GM23338 (cell line): ENCODE results near the gene CDC42BPB. TPM values are rescaled to one million over a fixed set of nuclear protein-coding genes. Genes with fewer than 3 reads are reported as not detected.

Experiments used
- ATAC-seq: fragments of 200-7000 bp; cut with Tn5 transposase; 3 replicates; pipeline ENCODE4 v1.9.1; 2020
- DNase-seq: peaks from one replicate; pipeline ENCODE4 v3.0.0-alpha.2; 2015; ENCODE audit warnings: low spot score
- H2AFZ ChIP-seq: fragments of 200-600 bp; sonication (generic); 2 replicates; pipeline ENCODE4 v1.8.0; 2016; ENCODE audit warnings: antibody characterized with exemption, mild to moderate bottlenecking, moderate library complexity
- H3F3A ChIP-seq: fragments of 200-600 bp; sonication (generic); replicated peaks from 2 replicates; pipeline ENCODE4 v1.8.0; 2017; ENCODE audit warnings: antibody characterized with exemption, mixed run types, low read depth
- H3K27ac ChIP-seq: fragments of 200-600 bp; sonication (generic); 2 replicates; pipeline ENCODE4 v1.6.1; 2016; ENCODE audit warnings: low read depth
- H3K27me3 ChIP-seq: fragments of 200-600 bp; sonication (generic); 2 replicates; pipeline ENCODE4 v1.8.0; 2016; ENCODE audit warnings: mild to moderate bottlenecking, mixed run types, moderate library complexity; ENCODE audit not compliant: insufficient read depth
- H3K36me3 ChIP-seq: fragments of 200-600 bp; sonication (generic); 2 replicates; pipeline ENCODE4 v1.8.0; 2016; ENCODE audit warnings: mild to moderate bottlenecking; ENCODE audit not compliant: insufficient read depth
- H3K4me1 ChIP-seq: fragments of 200-600 bp; sonication (generic); 2 replicates; pipeline ENCODE4 v1.8.0; 2016; ENCODE audit warnings: mild to moderate bottlenecking, moderate library complexity; ENCODE audit not compliant: insufficient read depth
- H3K4me2 ChIP-seq: fragments of 200-600 bp; sonication (generic); 2 replicates; pipeline ENCODE4 v1.7.1; 2017; ENCODE audit warnings: mixed run types
- H3K4me3 ChIP-seq: fragments of 200-600 bp; sonication (generic); 2 replicates; pipeline ENCODE4 v1.6.1; 2016; ENCODE audit warnings: mixed run types
- H3K79me2 ChIP-seq: fragments of 200-600 bp; sonication (generic); replicated peaks from 2 replicates; pipeline ENCODE4 v1.8.0; 2017; ENCODE audit warnings: mild to moderate bottlenecking; ENCODE audit not compliant: insufficient read depth
- H3K9me2 ChIP-seq: fragments of 200-600 bp; sonication (generic); 2 replicates; pipeline ENCODE4 v1.8.0; 2017; ENCODE audit not compliant: insufficient read depth
- H4K20me1 ChIP-seq: fragments of 200-600 bp; sonication (generic); replicated peaks from 2 replicates; pipeline ENCODE4 v1.8.0; 2017; ENCODE audit warnings: mild to moderate bottlenecking; ENCODE audit not compliant: insufficient read depth
- H3K27ac Mint-ChIP-seq: 2 replicates; pipeline ENCODE4 v1.8.0; 2020; ENCODE audit warnings: inconsistent platforms, mild to moderate bottlenecking, moderate library complexity, mixed read lengths
- H3K27me3 Mint-ChIP-seq: 3 replicates; pipeline ENCODE4 v1.8.0; 2022; ENCODE audit warnings: low read depth, mild to moderate bottlenecking, moderate library complexity, mixed read lengths, inconsistent platforms; ENCODE audit not compliant: insufficient read depth, poor library complexity
- H3K36me3 Mint-ChIP-seq: 3 replicates; pipeline ENCODE4 v1.8.0; 2021; ENCODE audit warnings: low read depth, mild to moderate bottlenecking, inconsistent platforms, moderate library complexity, mixed read lengths
- H3K4me1 Mint-ChIP-seq: 3 replicates; pipeline ENCODE4 v1.8.0; 2020; ENCODE audit warnings: mild to moderate bottlenecking, inconsistent platforms, mixed read lengths
- H3K4me3 Mint-ChIP-seq: 3 replicates; pipeline ENCODE4 v1.8.0; 2021; ENCODE audit warnings: moderate library complexity, mild to moderate bottlenecking, inconsistent platforms, mixed read lengths
- H3K9me3 Mint-ChIP-seq: 3 replicates; pipeline ENCODE4 v1.8.0; 2020; ENCODE audit warnings: moderate library complexity, mild to moderate bottlenecking, inconsistent platforms, mixed read lengths
- EZH2 ChIP-seq: fragments of 200-600 bp; sonication (generic); IDR thresholded peaks from one replicate; pipeline ENCODE4 v1.8.0; 2017; ENCODE audit warnings: antibody characterized with exemption, mild to moderate bottlenecking, low read depth; ENCODE audit not compliant: unreplicated experiment
- JUNB ChIP-seq: IDR thresholded peaks from one replicate; pipeline ENCODE4 v1.6.1; 2016; ENCODE audit warnings: antibody characterized with exemption; ENCODE audit not compliant: unreplicated experiment
- NANOG ChIP-seq: IDR thresholded peaks from 2 replicates; pipeline ENCODE4 v1.6.1; 2016; ENCODE audit warnings: antibody characterized with exemption, borderline replicate concordance
- ZNF114 ChIP-seq: fragments of 250-450 bp; sonication (Bioruptor Pico); IDR thresholded peaks from 2 replicates; pipeline ENCODE4 v1.5.0; 2020; ENCODE audit warnings: mild to moderate bottlenecking, moderate library complexity
- ZNF331 ChIP-seq: fragments of 250-450 bp; sonication (Bioruptor Pico); IDR thresholded peaks from 2 replicates; pipeline ENCODE4 v1.5.0; 2020; ENCODE audit warnings: low read depth, mild to moderate bottlenecking, moderate library complexity
- polyA plus RNA-seq: library from polyadenylated mRNA; unstranded; fragments of >200 nt; fragmentation: Nextera tagmentation; extraction: Ambion mirVana; gene quantifications from 2 replicates; pipeline ENCODE4 v1.2.1, GENCODE V29; 2016
- total RNA-seq: library from RNA; depleted of rRNA; stranded (reverse); fragments of >200 nt; shearing (Covaris generic); gene quantifications from 2 replicates; pipeline ENCODE4 v1.2.3, GENCODE V29; 2014
- TF ChIP-seq, protein P1 (sequence below): IDR thresholded peaks from 2 replicates; pipeline ENCODE4 v1.6.1; 2016; ENCODE audit warnings: antibody characterized with exemption
- TF ChIP-seq, protein P2 (sequence below), 2 experiments: fragments of 200-600 bp in 1 of 2; sonication (generic) in 1 of 2; conservative IDR thresholded peaks; 2 replicates each; pipeline versions ENCODE4 v1.5.1 to v1.6.1; 2016 to 2017; ENCODE audit warnings: antibody characterized with exemption in 2 of 2, low read depth in 2 of 2, mild to moderate bottlenecking in 2 of 2, moderate library complexity in 1 of 2
- TF ChIP-seq, protein P3 (sequence below): IDR thresholded peaks from one replicate; pipeline ENCODE4 v1.6.1; 2018; ENCODE audit warnings: antibody characterized with exemption; ENCODE audit not compliant: unreplicated experiment

CDC42BPB gene
- total and polyA plus RNA-seq, 2 experiments from 2014 or later, result 12.3 to 127 TPM

DNA sequence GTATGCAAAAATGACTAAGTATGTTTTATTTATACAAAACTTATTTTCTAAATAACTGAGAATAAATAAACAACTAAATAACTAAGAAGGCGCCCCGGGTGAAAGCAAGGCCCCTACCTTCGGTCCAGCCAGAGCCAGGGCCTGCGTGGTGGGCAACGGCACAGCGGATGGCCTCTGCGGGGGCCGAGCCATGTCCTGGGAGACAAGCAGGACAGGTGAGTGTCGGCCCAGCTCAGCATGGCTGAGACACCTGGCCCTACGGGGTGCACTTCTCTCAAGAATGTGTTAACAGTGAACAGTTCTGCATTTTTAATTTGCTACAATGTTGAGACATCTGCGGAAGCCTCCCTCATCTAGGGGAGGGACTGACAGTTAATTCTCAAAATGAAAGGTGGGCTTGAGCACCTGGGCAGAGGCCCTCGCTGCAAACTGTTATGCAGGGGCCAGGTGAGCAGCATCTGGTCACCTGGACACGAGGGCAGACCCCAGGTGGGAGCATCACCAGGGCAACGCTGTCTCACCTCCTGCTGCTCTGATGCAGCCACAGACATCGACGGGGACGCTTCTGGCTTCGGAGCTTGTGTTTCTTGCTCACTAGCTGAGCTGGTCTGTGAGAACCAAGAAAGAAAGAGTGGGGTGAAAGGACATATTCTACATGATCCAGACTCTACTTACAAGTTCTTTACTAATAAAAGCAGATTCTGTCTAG, 103.1 kb downstream of the CDC42BPB start:
- H3K4me2 ChIP-seq, result no peak overlapping the region
- ATAC-seq (no peak), DNase-seq (no peak)
- H3K9me2 ChIP-seq, result no peaks in the 10 kb centered on the region
- H3K4me3 Mint-ChIP-seq, result no peak overlapping the region
- H4K20me1 ChIP-seq, result no peaks in the 10 kb centered on the region; the same call in 1 of the 2 replicates
- H3K79me2 ChIP-seq, result no peaks in the 10 kb centered on the region
- peaks cover 3% of the 10 kb centered on the region for H3K27me3 Mint-ChIP-seq
- H3K4me3 ChIP-seq, result no peak overlapping the region
- no peaks in the 10 kb centered on the region for H3K27me3 ChIP-seq
- H3F3A ChIP-seq, result no peaks in the 10 kb centered on the region
- H3K27ac Mint-ChIP-seq, result no peak overlapping the region
- no peak overlapping the region for H2AFZ ChIP-seq
- H3K4me1 Mint-ChIP-seq, result no peaks in the 10 kb centered on the region
- H3K36me3 ChIP-seq, result peaks cover 14% of the 10 kb centered on the region
- H3K9me3 Mint-ChIP-seq, result no peaks in the 10 kb centered on the region
- TF ChIP-seq NANOG (no peak), ZNF114 (CRISPR knock-in tag) (no peak), JUNB (no peak)
- no peaks in the 10 kb centered on the region for H3K4me1 ChIP-seq
- no peak overlapping the region for H3K27ac ChIP-seq
- peaks cover 70% of the 10 kb centered on the region for H3K36me3 Mint-ChIP-seq

DNA sequence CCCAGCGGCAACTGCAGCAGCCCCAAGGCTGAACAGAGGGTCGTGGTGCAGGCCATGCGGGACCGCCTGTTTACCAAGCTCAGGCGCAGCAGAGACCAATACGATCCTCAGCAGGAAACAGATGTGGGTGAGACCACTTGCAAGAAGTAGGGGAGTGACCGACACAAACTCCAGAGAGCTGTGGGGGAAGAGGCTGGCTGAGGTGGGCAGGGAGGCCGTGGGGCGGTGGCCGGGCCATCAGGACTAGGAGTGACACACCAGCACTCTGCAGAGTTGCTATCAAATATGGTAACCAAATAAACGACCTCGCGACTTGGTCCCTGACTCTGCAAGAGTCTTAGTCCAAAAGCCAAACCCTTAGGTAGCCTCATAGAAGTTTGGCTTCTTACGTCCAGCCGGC, 104.2 kb downstream of the CDC42BPB start:
- Mint-ChIP-seq H3K9me3 (no peaks in the 10 kb centered on the region), H3K27ac (no peak overlapping the region), H3K36me3 (peaks cover 68% of the 10 kb centered on the region), H3K27me3 (peaks cover 3% of the 10 kb centered on the region), H3K4me1 (no peaks in the 10 kb centered on the region), H3K4me3 (no peak overlapping the region)
- Histone ChIP-seq H4K20me1 (no peaks in the 10 kb centered on the region; the same call in 1 of the 2 replicates), H3K27ac (no peak overlapping the region), H3K27me3 (no peaks in the 10 kb centered on the region), H3F3A (no peaks in the 10 kb centered on the region), H3K79me2 (no peaks in the 10 kb centered on the region), H3K36me3 (peaks cover 13% of the 10 kb centered on the region), H2AFZ (no peak overlapping the region), H3K4me1 (no peaks in the 10 kb centered on the region), H3K4me2 (no peak overlapping the region), H3K9me2 (no peaks in the 10 kb centered on the region), H3K4me3 (no peak overlapping the region)
- ATAC-seq (no peak), DNase-seq (no peak)
- TF ChIP-seq NANOG (no peak), JUNB (no peak), ZNF331 (CRISPR knock-in tag) (no peak)

DNA sequence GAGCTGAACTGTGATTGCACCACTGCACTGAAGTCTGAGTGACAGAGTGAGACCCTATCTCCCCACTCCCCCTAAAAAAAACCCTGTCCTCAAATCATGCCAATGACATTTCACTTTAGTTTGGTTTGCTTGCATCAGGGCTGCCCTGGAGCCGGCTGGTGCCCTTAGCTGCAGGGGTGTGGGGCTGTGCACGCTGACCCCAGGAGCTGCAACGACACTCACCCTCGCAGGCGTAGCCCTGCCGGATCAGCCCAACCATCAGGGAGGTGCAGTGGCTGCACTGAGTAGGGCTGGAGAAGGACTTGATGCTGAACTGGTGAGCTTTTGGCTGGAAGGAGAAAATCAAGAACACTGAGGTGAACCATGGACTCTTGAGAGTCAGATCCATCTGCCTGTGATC, 105.1 kb downstream of the CDC42BPB start:
- DNase-seq, result no peak
- no peaks in the 10 kb centered on the region for H3K4me1 Mint-ChIP-seq
- no peaks in the 10 kb centered on the region for H3K9me2 ChIP-seq
- H3K27me3 ChIP-seq, result no peaks in the 10 kb centered on the region
- no peaks in the 10 kb centered on the region for H3K4me1 ChIP-seq
- no peaks in the 10 kb centered on the region for H3K9me3 Mint-ChIP-seq
- no peaks in the 10 kb centered on the region for H3F3A ChIP-seq
- H3K36me3 Mint-ChIP-seq, result peaks cover 64% of the 10 kb centered on the region
- H3K4me3 Mint-ChIP-seq, result no peak overlapping the region
- ATAC-seq, result no peak
- H3K79me2 ChIP-seq, result no peaks in the 10 kb centered on the region
- H3K36me3 ChIP-seq, result peaks cover 15% of the 10 kb centered on the region
- H4K20me1 ChIP-seq, result no peaks in the 10 kb centered on the region; the same call in 1 of the 2 replicates
- H3K27me3 Mint-ChIP-seq, result peaks cover 3% of the 10 kb centered on the region
- H3K4me3 ChIP-seq, result no peak overlapping the region
- no peak overlapping the region for H2AFZ ChIP-seq
- no peak overlapping the region for H3K4me2 ChIP-seq
- H3K27ac ChIP-seq, result no peak overlapping the region
- H3K27ac Mint-ChIP-seq, result no peak overlapping the region
- TF ChIP-seq, protein P1, sequence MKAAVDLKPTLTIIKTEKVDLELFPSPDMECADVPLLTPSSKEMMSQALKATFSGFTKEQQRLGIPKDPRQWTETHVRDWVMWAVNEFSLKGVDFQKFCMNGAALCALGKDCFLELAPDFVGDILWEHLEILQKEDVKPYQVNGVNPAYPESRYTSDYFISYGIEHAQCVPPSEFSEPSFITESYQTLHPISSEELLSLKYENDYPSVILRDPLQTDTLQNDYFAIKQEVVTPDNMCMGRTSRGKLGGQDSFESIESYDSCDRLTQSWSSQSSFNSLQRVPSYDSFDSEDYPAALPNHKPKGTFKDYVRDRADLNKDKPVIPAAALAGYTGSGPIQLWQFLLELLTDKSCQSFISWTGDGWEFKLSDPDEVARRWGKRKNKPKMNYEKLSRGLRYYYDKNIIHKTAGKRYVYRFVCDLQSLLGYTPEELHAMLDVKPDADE, result no peak
- TF ChIP-seq, protein P2, sequence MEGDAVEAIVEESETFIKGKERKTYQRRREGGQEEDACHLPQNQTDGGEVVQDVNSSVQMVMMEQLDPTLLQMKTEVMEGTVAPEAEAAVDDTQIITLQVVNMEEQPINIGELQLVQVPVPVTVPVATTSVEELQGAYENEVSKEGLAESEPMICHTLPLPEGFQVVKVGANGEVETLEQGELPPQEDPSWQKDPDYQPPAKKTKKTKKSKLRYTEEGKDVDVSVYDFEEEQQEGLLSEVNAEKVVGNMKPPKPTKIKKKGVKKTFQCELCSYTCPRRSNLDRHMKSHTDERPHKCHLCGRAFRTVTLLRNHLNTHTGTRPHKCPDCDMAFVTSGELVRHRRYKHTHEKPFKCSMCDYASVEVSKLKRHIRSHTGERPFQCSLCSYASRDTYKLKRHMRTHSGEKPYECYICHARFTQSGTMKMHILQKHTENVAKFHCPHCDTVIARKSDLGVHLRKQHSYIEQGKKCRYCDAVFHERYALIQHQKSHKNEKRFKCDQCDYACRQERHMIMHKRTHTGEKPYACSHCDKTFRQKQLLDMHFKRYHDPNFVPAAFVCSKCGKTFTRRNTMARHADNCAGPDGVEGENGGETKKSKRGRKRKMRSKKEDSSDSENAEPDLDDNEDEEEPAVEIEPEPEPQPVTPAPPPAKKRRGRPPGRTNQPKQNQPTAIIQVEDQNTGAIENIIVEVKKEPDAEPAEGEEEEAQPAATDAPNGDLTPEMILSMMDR (conservative IDR thresholded peaks at IDR 0.05; ENCODE audit: low read depth in 2 of 2), result no peak
- TF ChIP-seq, protein P3, sequence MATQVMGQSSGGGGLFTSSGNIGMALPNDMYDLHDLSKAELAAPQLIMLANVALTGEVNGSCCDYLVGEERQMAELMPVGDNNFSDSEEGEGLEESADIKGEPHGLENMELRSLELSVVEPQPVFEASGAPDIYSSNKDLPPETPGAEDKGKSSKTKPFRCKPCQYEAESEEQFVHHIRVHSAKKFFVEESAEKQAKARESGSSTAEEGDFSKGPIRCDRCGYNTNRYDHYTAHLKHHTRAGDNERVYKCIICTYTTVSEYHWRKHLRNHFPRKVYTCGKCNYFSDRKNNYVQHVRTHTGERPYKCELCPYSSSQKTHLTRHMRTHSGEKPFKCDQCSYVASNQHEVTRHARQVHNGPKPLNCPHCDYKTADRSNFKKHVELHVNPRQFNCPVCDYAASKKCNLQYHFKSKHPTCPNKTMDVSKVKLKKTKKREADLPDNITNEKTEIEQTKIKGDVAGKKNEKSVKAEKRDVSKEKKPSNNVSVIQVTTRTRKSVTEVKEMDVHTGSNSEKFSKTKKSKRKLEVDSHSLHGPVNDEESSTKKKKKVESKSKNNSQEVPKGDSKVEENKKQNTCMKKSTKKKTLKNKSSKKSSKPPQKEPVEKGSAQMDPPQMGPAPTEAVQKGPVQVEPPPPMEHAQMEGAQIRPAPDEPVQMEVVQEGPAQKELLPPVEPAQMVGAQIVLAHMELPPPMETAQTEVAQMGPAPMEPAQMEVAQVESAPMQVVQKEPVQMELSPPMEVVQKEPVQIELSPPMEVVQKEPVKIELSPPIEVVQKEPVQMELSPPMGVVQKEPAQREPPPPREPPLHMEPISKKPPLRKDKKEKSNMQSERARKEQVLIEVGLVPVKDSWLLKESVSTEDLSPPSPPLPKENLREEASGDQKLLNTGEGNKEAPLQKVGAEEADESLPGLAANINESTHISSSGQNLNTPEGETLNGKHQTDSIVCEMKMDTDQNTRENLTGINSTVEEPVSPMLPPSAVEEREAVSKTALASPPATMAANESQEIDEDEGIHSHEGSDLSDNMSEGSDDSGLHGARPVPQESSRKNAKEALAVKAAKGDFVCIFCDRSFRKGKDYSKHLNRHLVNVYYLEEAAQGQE, result no peak
- no peak for TF ChIP-seq NANOG
- no peak for TF ChIP-seq JUNB
- no peak for TF ChIP-seq EZH2
